HG02943 (cell line): ENCODE measurements around the gene CTRB2.

Experiments
- ATAC-seq: cut with Tn5 transposase; IDR thresholded peaks from one replicate; pipeline ENCODE4 v1.9.1; 2021; ENCODE audit warnings: mild to moderate bottlenecking, low read depth, moderate library complexity; ENCODE audit not compliant: unreplicated experiment

Gene CTRB2

DNA sequence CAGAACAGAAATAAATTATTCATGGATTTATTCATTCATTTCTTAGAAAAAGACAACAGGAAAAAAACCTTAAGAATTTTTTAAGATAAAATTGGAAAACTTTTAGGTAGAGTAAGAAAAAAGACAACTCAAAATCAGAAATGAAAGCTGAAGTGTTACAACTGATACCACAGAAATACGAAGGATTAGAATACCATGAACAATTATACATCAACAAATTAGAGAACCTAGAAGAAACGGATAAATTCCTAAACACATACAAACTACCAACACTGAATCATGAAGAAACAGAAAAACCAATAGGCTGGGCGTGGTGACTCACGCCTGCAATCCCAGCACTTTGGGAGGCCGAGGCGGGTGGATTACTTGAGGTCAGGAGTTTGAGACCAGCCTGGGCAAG, 27.8 kb downstream of the CTRB2 start:
- ATAC-seq, result no peak

DNA sequence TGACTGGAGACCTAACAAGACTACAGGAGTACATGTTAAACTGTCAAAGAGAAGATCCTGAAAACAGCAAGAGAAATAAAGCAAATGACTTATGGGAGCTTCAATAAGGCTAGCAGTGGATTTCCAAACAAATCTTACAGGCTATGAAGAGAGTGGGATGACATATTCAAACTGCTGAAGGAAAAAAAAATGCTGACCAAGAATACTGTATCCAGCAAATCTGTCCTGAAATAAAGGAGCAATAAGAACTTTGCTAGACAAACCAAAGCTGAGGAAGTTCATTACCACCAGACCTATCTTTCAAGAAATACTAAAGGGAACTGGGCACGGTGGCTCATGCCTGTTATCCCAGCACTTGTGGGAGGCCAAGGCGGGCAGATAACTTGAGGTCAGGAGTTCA, 30.0 kb downstream of the CTRB2 start:
- ATAC-seq, result no peak

DNA sequence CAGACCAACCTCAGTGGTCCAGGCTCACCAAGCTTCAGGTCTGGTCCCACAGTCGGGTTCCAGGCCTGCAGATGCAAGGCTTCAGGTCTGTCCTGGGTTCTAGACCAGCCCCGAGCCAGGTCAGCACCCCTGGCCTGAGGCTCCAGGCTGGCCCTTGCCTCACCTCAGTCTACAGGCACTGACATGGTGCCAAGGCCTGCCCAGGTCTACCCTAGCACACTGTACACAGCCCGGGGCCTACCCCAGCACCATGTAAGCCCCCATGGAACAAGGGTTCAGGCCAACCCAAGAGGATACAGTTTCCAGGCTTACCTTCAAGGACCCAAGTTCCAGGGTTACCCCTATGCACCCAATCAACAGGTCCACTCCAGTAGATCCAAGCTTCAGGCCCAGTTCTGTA, 31.9 kb downstream of the CTRB2 start:
- ATAC-seq, result no peak

DNA sequence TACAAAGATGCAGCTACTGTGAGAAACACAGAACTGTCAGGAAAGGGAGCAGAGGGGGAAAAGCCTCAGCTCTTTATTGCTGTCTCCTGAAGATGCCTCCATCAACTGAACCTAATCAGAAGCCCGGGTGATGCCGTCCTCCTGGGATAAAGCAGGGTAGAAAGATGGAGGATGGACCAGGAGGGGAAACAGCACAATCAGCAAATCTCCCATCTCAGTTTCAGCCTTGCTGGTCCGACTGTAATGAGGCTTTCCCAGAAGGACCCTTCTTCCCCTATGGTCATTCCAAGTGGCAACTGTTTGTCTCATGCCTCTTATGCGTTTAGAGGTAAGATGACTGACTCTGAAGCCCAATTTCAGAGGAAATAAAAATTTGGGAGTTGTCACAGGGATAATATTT, 34.4 kb downstream of the CTRB2 start:
- no peak for ATAC-seq

GRCh38 chr16:75169899-75170405, 37.0 kb downstream of the CTRB2 start:
- no peak for ATAC-seq

- ATAC-seq, result no peak
Measured at GRCh38 chr16:75160386-75160785, 46.6 kb downstream of the CTRB2 start.
